ENCODE measurements around the gene NBEA.

Gene NBEA

DNA sequence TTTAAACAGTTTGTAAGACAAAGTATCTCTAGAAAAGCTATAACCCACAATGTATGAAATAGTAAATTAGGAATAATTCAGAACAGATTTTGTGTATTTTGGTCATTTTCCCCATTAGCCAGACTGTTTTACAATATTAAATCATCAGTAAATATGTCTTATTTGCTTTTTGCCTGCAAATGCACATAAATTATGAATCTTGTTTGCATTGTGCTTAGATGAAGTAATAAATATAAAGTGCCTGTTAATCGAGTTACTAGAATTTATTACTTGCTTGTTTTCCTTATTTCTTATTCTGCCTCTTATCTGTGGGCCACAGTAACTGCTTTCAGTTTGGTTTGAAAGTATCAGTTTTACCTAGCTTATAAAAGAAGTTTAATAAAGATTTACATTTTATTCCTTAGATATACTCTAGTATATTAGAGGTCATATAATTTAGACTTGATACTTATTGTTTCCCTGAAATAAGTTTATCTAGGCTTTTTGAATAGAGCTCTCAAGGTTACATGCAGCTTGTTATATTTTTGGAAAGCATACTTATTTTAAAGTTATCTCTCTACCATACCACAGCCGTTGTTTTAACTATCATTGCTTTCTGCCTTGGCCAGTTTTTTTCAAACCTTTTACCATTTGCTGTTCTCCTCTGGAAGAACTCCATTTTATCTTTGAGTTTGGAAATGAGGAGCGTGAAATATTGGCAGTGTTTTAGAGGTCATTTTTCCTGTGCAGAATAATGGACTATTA is 238.0 kb downstream of the NBEA start:
- no peak for DNase-seq

- no peak for DNase-seq
Measured at GRCh38 chr13:35190241-35190640, 248.2 kb downstream of the NBEA start.

DNA sequence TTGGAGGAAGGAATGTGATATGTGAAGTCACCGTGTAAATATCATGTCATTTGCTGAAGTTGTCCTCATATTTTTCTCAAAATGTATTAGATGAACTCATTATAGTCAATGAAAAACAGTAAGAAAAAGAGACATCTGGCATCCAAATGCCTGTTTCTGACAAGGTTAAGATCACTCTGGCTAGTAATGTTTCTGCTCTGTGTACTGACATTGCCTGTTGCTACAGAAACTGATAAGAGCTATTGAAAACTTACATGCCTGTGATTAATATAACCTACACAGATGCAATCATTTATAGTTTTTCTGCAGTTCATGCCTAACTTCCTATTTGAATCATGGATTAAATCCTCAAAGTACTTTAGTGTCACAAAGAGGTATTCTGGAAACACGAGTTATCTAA is 249.8 kb downstream of the NBEA start:
- no peak for DNase-seq

- peak; percentile 5 for DNase-seq
Measured at GRCh38 chr13:35198613-35199200, 256.6 kb downstream of the NBEA start.

DNA sequence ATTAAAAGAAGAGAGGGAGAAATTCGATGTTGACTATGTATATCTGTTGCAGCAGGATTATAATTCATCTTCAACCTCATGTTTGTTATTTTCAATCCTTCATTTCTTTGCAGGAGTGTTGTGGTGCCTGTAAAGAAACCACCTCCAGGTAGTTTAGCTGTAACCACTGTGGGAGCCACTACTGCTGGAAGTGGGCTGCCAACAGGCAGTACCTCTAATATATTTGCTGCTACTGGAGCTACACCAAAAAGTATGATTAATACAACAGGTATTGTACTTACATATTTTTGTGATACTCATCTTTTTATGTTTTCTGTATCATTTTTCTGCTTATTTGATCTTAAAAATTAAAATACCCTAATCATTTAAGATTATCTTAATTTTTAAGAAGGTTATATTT is 266.5 kb downstream of the NBEA start:
- DNase-seq: no peak

- DNase-seq: no peak
Measured at GRCh38 chr13:35210261-35210660, 268.2 kb downstream of the NBEA start.

- DNase-seq: no peak
Measured at GRCh38 chr13:35211949-35212348, 269.9 kb downstream of the NBEA start.

- DNase-seq: no peak
Measured at GRCh38 chr13:35213911-35214310, 271.8 kb downstream of the NBEA start.

- DNase-seq: no peak
Measured at GRCh38 chr13:35216131-35216530, 274.1 kb downstream of the NBEA start.

DNA sequence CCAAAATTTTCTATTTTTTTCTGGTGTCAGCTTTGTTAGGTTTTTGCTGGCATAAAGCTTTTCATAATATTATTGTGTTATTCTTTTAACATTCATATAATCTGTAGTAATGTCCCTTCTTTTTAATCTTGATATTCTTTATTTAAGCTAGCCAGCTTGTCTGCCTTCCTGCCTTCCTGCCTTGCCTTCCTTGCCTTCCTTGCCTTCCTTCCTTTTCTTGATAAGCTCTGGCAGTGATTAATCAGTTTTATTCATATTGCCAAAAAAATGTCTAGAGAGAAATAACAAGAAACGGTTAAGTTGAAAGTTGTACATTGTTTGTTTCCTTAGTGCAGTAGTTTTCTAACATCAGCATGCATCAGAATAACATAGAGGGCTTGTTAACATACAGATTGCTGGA is 277.0 kb downstream of the NBEA start:
- no peak for DNase-seq

- DNase-seq: no peak
Measured at GRCh38 chr13:35225159-35225558, 283.1 kb downstream of the NBEA start.

GRCh38 chr13:35225582-35225981 is 283.5 kb downstream of the NBEA start:
- DNase-seq: no peak

GRCh38 chr13:35228536-35228935 is 286.5 kb downstream of the NBEA start:
- DNase-seq: no peak

- no peak for DNase-seq
Measured at GRCh38 chr13:35231426-35231825, 289.4 kb downstream of the NBEA start.

- no peak for DNase-seq
Measured at GRCh38 chr13:35238274-35238673, 296.2 kb downstream of the NBEA start.

DNA sequence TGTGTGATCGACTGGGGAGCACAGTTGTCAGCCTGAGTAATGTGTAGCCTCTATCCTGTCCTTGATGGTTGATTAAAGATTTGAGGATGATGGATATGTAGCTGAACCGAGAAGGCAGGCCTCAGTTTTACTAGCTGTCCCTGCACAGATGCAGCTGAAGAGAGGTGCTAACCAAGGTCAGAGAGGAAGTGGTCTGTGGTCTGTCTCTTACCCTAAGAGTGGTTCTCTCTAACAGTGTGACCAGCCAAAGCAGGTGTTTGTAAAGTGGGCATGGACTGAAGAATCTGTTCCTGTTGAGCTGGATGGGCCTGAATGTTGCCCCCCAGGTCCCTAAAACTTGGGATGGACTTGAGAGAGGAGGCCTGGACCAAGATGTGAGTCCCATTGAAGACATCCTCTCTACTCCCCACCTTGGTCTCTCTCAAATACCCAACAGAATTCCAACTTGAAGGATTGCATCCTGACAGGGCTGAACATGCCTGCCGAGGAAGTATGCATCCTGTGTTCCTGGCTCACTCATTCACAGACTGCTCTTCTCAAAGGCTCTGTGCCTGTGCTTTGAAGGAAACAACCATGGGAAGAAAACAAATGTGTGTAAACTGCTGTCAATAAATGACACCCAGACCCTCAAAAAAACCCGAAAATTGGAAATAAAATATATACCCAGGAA is 310.6 kb downstream of the NBEA start:
- DNase-seq: no peak

DNA sequence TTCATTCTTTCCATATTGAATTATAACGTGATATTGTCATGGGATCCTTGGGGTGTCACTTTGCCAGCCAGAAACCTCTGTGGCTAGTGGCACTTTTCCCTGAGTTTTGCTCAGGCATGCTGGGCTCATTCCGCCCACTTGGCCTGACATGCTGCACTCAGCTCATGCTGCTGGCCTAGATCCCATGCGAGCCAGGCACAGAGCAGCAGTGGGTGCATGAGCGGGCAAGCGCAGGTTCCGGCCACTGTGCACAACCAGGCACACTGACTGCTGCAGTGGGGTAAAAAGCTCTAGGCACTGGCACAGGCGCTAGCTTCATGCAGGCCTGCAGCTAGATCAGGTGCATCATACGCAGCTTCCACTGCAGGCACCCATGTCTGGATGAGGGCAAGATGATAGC is 313.2 kb downstream of the NBEA start:
- no peak for DNase-seq

DNA sequence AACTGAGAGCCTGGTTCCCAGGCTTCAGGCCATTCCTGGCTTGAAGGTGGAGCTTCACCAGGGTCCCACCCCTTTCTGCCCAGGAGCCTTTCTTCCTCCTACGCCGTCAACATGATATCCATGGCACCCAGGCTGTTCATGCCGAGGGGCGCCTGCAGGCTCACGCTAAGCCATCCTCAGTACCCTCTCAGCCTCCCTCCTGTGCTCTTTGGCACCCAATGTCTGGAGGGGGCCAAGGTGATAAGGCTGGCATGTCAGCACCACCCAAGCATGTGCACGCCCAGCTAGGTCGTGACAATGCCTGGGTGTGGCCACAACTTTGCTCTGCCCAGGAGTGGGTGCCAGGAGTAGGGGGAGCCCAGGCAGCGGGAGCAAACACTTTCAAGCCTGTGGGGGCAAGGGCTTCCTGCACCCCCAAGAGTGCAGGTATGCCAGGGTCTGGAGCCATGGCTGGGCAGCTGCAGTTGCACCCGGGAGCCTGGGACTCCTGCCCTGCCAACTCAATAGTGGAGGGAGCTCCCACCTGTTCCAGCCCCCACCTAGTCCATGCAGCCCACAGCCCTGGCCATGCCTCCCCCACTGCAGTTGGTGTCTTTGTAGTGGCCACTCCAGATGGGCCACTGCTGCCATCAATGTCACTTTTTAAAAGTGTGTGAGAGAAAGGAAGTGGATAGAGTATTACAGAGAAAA is 314.5 kb downstream of the NBEA start:
- no peak for DNase-seq

DNA sequence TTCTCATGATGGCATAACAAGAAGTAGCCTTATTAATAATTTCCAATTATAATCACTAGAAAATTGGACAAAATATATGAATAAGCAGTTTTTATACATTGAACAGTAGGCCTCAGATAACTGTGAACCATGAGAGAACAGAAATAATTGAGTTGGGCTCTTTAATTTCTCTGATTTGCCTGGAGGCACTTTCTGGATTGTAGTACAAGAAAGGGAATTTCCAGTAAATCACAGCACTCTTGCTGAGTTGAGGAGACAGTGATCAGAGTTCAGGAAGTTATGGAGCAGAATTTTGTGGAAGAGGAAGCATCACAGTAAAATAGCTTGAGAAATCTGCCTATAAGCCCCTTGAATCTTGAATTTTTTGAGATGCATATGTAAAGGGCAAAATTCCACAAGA is 318.2 kb downstream of the NBEA start:
- DNase-seq: no peak

DNA sequence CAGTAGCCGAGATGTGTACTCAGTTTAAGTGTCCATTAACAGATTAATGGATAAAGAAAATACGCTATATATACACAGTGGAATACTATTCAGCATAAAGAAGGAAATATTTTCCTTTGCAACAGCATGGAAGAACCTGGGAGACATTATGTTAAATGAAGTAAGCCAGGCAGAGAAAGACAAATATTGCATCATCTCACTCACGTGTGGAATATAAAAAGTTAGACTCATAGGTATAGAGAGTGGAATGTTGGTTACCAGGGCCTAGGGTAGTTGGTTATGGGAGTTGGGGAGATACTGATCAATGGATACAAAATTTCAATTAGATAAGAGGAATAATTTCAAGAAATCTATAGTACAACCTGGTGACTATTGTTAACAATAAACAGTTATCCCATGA is 324.3 kb downstream of the NBEA start:
- no peak for DNase-seq

- DNase-seq: no peak
Measured at GRCh38 chr13:35278917-35279316, 336.8 kb downstream of the NBEA start.

- no peak for DNase-seq
Measured at GRCh38 chr13:35279500-35279899, 337.4 kb downstream of the NBEA start.

DNA sequence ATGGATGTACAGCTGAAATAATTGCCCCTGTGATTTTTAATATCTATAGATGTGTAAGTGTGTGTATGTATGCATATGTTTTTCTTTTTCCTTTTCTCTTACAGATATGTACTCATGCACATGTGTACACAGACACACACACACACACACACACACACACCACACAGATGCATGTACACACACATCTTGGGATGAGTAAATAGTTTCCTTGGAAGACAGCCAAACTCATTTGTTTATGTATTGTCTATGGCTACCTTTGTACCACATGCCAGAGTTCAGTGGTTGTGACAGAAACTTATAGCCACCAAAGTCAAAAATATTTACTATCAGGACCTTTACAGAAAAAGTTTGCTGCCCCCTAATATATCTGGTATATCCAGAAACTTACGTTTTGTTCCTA is 341.8 kb downstream of the NBEA start:
- peak; percentile 69 for DNase-seq

DNA sequence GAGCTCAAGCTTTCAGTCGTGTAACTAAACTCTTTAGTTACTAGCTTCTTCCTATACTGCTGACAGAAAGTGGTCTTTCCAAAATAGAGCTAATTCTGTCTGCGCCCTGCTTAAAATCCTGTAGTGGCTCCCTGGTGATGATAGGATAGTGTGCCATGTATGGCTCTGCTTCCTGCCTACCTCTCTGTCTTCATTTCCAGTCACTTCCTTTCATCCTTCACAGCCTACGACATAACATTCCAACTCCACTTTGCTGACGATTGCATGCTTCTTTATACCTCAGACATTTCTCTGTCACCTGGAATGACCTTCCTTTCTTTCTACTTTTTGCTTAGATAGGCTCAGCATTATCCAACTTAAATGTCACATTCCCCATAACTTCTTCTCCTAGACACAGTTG is 343.6 kb downstream of the NBEA start:
- no peak for DNase-seq

Measured in NCI-H748 treated with DMSO at 0.1 percent for 48 hours (cell line).